Suppressor macrophage (primary cell): ENCODE data around the gene NUDT17.
"Not testable (repeated sequence)": the region's sequence is repeated elsewhere in the genome, so short reads cannot be mapped to it uniquely, and the experiment has no call there.

Experiments used
- DNase-seq, 4 experiments: peaks; one replicate each; pipeline ENCODE4 v3.0.0-alpha.2; 2020 to 2022
- total RNA-seq, 17 experiments: gene quantifications; one replicate each; lab custom pipeline; 2026; ENCODE audit warnings: mixed read lengths in 6 of 17, inconsistent platforms in 3 of 17; lab: John Stamatoyannopoulos, UW

Gene NUDT17, protein sequence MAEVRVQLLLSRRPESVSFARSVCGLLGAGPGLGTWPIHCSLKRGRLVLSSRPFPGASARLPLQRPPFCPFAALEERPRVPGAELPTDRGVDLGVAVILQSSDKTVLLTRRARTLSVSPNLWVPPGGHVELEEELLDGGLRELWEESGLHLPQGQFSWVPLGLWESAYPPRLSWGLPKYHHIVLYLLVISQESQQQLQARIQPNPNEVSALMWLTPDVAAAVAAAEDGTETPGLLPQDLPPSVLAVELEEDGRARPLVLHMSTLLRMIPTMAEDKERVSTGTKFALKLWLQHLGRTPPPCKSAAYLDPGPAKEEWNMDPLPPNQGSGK
- 2.1 to 10.9 (median 4.9) reads per million in 17 experiments for total RNA-seq

GRCh38 chr1:145845514-145846161, at the start of gene NUDT17:
TSS of gene NUDT17 (plus strand) at chr1:145845630. CDS start at chr1:145845641, 11 bp downstream.
- DNase-seq: peak; percentile 78 to 93 (median 84)

DNA sequence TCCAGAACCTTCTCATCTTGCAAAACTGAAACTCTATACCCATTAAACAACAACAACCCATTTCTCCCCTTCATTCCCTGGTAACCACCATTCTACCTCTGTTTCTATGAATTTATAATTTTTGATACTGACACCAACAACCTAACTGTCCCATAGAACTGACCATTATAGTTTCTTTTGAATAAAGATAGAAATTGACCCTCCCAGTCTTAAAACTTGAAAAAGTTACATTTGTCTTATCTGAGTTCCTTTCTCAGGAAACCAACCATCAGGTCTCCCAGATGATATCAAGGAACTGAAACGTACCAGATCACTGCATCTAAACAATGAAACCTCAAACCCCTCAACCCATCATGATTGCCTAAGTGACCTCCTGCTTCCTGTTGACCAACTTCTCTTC, 48.7 kb upstream of the NUDT17 start:
- DNase-seq: no peak

- DNase-seq: no peak
These were observed 45.6 kb upstream of the NUDT17 start for GRCh38 chr1:145799806-145800205.

GRCh38 chr1:145804235-145805045, 41.0 kb upstream of the NUDT17 start:
- DNase-seq: peak in 2 of 4 experiments; percentile 9 to 24

GRCh38 chr1:145805057-145805456, 40.4 kb upstream of the NUDT17 start:
- no peak for DNase-seq

DNA sequence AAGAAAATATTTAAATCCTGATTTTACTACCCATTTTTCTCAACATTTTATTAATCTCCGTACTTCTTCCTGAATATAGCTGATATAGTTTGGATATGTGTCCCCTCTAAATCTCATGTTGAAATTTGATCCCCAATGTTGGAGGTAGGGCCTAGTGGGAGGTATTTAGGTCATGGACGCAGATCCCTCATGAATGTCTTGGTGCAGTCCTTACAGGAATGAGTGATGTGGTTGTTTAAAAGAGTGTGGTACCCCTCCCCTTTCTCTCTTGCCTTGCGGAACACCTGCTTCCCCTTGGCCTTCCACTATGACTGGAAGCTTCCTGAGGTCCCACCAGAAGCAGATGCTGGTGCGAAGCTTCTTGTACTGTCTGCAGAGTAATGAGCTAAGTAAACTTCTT, 39.0 kb upstream of the NUDT17 start:
- no peak for DNase-seq

- no peak for DNase-seq
These were observed 38.6 kb upstream of the NUDT17 start for GRCh38 chr1:145806844-145807243.

GRCh38 chr1:145812977-145813810, 32.2 kb upstream of the NUDT17 start:
- not testable (repeated sequence) for DNase-seq

GRCh38 chr1:145818095-145818494, 27.3 kb upstream of the NUDT17 start:
- DNase-seq: not testable (repeated sequence)

DNA sequence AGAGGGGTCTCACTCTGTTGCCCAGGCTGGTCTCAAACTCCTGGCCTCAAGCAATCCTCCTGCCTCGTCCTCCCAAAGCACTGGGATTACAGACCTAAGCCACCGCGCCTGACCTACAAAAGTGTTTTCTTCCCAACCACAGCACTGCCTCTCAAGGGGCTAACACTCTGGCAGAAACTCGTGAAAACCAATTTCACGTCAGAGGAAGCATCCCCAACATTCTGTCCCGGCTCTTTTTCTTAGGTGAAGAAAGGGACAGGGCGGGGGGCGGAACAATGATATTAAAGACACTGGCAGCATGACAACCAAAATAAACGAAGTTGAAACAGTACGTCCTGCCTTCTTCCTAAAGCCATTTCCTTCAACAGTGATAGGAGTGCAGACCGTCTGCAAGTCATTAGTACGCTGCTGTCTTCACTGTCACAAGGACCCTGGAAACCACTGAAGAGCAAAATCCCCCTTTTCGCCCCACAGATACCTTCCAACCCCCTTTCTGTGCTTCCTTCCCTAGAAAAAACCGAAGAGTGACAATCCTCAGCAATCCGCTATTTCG, 22.6 kb upstream of the NUDT17 start:
- not testable (repeated sequence) for DNase-seq

DNA sequence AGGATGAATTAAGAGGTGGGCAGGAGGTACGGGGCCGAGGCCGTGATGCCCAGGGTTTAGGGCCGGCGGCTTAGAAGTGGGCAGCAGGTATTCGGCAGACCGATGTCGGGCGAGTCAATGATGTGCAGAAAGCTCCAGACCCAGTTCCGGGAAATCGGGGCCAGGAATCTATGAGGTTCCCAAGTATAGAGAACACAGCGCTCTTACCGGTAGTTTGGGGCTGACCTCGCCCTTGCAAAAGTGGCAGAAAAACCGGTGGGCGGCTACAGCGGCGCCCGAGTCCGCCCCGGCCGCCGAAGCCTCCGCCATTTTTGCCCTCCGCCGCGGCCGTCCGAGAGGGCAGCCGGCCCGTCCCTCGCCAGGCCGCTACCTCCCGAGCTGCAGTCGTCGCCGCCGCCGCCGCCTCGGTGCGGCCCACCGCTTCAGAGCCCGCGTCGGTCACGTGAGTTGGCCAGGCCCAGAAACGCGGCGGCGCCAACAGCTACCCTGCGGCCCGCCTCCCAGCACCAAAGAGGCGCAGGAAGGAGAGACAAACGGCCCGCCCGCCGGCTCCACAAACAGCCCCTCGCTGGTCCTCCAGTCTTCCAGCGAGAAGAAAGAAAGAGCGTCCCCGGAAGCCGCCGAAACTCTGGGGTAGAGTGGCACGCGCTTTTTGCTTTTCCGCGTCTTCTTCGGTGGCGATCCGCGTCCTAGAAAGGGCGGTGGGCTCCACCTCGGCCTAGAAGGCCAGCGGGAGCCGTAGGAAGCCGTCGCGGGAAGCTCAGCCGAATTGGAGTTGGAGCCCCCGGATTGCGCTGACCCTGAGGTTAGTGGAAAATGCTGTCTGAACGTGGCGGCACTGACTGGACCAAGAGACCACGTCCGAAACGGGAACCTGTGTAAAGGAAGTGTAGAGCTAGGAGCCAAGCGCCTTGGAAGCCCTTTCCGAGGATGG, 21.6 kb upstream of the NUDT17 start, which contains the start of the genes POLR3C and RNF115:
Gene POLR3C, plus strand, starts transcription at position 636 of the 934 bp plus-strand sequence. CDS start 1,577 bp downstream, outside the sequence.
Gene RNF115, minus strand, starts transcription at position 531 of the 934 bp plus-strand sequence. Its CDS starts 222 bp downstream, at position 309.
- peak; percentile 88 to 95 (median 92) for DNase-seq

DNA sequence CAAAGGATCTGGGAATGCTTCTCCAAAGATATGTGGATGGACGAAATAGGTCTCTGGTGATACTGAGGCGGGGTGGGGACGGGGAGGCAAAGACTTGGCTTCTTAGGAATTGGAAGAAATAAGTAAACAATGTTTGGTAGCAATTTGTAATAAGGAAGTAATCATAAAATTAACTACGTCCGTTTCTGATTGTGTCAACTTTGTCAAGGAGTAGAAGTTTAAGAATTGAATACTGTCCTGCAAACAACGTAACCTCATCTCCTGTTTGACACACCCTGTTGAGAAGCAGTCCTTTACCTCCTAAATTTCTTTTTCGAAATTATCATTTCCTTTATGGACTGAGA, 21.0 kb upstream of the NUDT17 start:
- DNase-seq: peak in 1 of 4 experiments; percentile 3

GRCh38 chr1:145826030-145826429, 19.4 kb upstream of the NUDT17 start:
- DNase-seq: no peak

GRCh38 chr1:145827966-145828365, 17.5 kb upstream of the NUDT17 start:
- DNase-seq: peak in 1 of 4 experiments; percentile 10

- peak in 1 of 4 experiments; percentile 34 for DNase-seq
These were observed 16.9 kb upstream of the NUDT17 start for GRCh38 chr1:145828367-145829026.

- not testable (repeated sequence) for DNase-seq
These were observed 14.6 kb upstream of the NUDT17 start for GRCh38 chr1:145830810-145831209.

- DNase-seq: peak; percentile 24 to 58 (median 40)
These were observed 7.8 kb upstream of the NUDT17 start for GRCh38 chr1:145837656-145838055.

DNA sequence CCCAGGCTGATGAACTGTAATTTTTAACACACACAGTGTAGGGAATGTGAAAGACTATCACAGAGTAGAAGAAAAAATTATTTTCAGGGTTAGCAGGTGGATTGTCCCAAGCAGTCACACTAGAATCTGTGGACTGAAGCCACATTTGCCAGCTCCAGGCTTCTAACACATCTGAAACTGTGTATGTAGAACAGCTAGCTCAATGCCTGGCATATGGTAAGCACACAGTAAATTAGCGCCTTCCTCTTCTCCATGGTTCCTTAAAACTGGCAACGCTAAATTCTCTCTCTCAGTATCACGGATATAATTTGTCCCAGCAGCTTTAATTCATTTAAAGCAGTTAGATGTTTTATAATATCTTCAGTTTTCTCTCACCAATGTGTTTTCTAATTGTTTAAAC, 2.4 kb upstream of the NUDT17 start:
- DNase-seq: no peak

DNA sequence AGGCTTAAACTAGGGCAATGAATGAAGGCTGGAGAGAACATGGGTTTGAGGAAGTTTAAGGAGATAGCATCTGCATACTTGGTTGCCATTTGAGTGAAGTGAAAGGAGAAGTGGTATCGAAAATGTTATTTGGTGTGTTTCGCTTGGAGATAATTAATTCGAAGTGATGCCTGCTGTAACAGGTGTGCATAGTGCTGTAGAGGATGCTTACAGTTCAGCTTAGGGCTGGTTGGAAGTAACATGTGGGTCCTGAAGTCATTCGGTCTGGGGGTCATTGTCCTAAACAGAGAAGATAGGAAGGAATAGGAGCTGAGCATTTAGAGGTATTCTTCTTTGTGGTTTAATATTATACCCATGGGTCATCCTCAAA, 301 bp upstream of the NUDT17 start:
- peak in 3 of 4 experiments; percentile 35 to 72 (median 57) for DNase-seq

DNA sequence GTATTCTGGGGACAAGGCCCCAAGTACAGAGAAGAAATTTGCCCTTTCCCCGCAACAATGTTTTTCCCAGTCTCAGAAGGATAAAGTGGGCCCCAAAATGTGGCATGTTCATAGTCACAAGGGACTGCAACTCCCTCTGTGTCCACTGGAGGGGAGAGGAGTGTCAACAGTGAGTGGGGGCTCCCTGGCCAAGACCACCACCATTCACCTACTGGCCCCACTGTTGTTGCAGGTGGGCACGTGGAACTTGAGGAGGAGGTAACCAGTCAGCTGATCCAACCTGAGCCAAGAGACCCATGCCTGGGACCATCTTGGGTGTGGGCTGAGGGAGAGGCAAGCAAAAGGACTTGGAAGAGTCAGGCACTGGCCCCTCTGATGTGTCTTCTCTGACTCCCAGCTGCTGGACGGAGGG, 777 bp downstream of the NUDT17 start:
- DNase-seq: peak; percentile 35 to 59 (median 54)
